Transverse colon (tissue), 4 donors: ENCODE measurements around the gene GALNT2. TPM values are rescaled to one million over a fixed set of nuclear protein-coding genes. Genes with fewer than 3 reads are reported as not detected.

Experiments used
- DNase-seq: peaks from one replicate; pipeline ENCODE4 v3.0.0-alpha.2; 2019
- H3K27ac ChIP-seq, 4 donors: fragments of 200-600 bp; sonication (generic); 2 replicates each; pipeline ENCODE4 v1.5.1; 2016 to 2018; ENCODE audit warnings: inconsistent platforms in 4 of 4
- H3K27me3 ChIP-seq: fragments of 200-600 bp; sonication (generic); 2 replicates; pipeline ENCODE4 v1.5.1; 2017; ENCODE audit warnings: inconsistent platforms
- H3K36me3 ChIP-seq, 4 donors: fragments of 200-600 bp; sonication (generic); 2 replicates each; pipeline ENCODE4 v1.5.1; 2017 to 2019; ENCODE audit warnings: inconsistent platforms in 4 of 4
- H3K4me1 ChIP-seq, 4 donors: fragments of 200-600 bp; sonication (generic); 2 replicates each; pipeline ENCODE4 v1.5.1; 2017 to 2020; ENCODE audit warnings: inconsistent platforms in 4 of 4
- H3K4me3 ChIP-seq, 4 donors: fragments of 200-600 bp; sonication (generic); 1 replicate in 1 of 4; 2 replicates in 3 of 4; pipeline versions ENCODE4 v1.5.1 to v1.6.1; 2017 to 2019; ENCODE audit warnings: inconsistent platforms in 4 of 4
- H3K9me3 ChIP-seq, 2 donors: fragments of 200-600 bp; sonication (generic); 2 replicates each; pipeline ENCODE4 v1.5.1; 2017 to 2019; ENCODE audit warnings: inconsistent platforms in 2 of 2
- CTCF ChIP-seq, 5 experiments: fragments of 200-600 bp in 3 of 5; fragments of 450-650 bp in 2 of 5; sonication (generic) in 3 of 5; IDR thresholded peaks; 1 replicate in 2 of 5; 2 replicates in 3 of 5; pipeline ENCODE4 v1.5.1; 2016 to 2017; ENCODE audit warnings: antibody characterized with exemption in 5 of 5, inconsistent platforms in 3 of 5, mild to moderate bottlenecking in 2 of 5, moderate library complexity in 1 of 5
- EP300 ChIP-seq: sonication (generic); formaldehyde crosslinking; IDR thresholded peaks from one replicate; pipeline ENCODE4 v1.6.1; 2017; ENCODE audit warnings: antibody characterized with exemption, low read depth
- POLR2A ChIP-seq: fragments of 450-650 bp; IDR thresholded peaks from one replicate; pipeline ENCODE4 v1.6.1; 2016; ENCODE audit warnings: antibody characterized with exemption, mild to moderate bottlenecking, moderate library complexity
- POLR2AphosphoS5 ChIP-seq, 3 donors: sonication (generic); formaldehyde crosslinking; IDR thresholded peaks; one replicate each; pipeline ENCODE4 v1.6.1; 2016; ENCODE audit warnings: antibody characterized with exemption in 3 of 3
- whole genome bisulfite sequencing, 2 donors: methylation state at CpG; one replicate each; pipeline ENCODE4 v1.1.5; 2018; ENCODE audit warnings: low coverage in 1 of 2; 5-methylcytosine and 5-hydroxymethylcytosine counted together
- in situ Hi-C, 4 donors: fragments of 200-750 bp; cut with MboI; loops; one replicate each; pipeline versions ENCODE4 v1.15.0 to v1.15.1; 2017; ENCODE audit warnings: low sequenced_read_pairs in 3 of 4, low pct_ligation_motif_present in 1 of 4, low pct_unique_long_range_greater_than_20kb in 1 of 4
- intact Hi-C: fragments of 100-400 bp; cut with DNase I; formaldehyde crosslinking; loops from one replicate; pipeline ENCODE4 v1.15.1; 2023; ENCODE audit warnings: low total_unique reads
- total RNA-seq, 4 donors: library from RNA; depleted of rRNA; stranded (reverse); fragments of >200 nt; gene quantifications; one replicate each; pipeline ENCODE4 v1.1.0, GENCODE V29; 2016

GALNT2 gene
- total RNA-seq, 4 donors from 2014 or later: 16.5 to 48.8 (median 36.8) TPM

- peaks cover 4 to 16% (median 13%) of the 10 kb centered on the region in 4 donors for H3K4me1 ChIP-seq
- H3K36me3 ChIP-seq: no peaks in the 10 kb centered on the region
- H3K27me3 ChIP-seq: no peaks in the 10 kb centered on the region
- intact Hi-C loops: no loop called here
- peak overlapping the region; percentile 0 to 47 (median 12) for H3K27ac ChIP-seq
- in situ Hi-C loops: no loop called here
- TF ChIP-seq POLR2A: no peak
- no peak for TF ChIP-seq EP300
- no peak for TF ChIP-seq POLR2AphosphoS5 (IDR thresholded peaks at IDR 0.05)
- TF ChIP-seq CTCF (IDR thresholded peaks at IDR 0.05): no peak
- H3K4me3 ChIP-seq: peak overlapping the region in 1 of 4 donors; percentile 17
- DNase-seq: peak; percentile 39
- H3K9me3 ChIP-seq: no peaks in the 10 kb centered on the region
- 71 to 72% methylated on average over 11 to 17 of the region's 17 CpGs for WGBS, 2 donors
Observed at GRCh38 chr1:230176871-230177411, 109.9 kb downstream of the GALNT2 start.

GRCh38 chr1:230179249-230179648 lies 112.2 kb downstream of the GALNT2 start:
- H3K36me3 ChIP-seq: no peaks in the 10 kb centered on the region
- H3K27ac ChIP-seq: no peak overlapping the region
- DNase-seq: no peak
- WGBS, 2 donors: 86 to 96% methylated on average over 2 of the region's 2 CpGs
- TF ChIP-seq POLR2AphosphoS5 (IDR thresholded peaks at IDR 0.05) (no peak), POLR2A (no peak), CTCF (IDR thresholded peaks at IDR 0.05) (no peak), EP300 (no peak)
- H3K4me3 ChIP-seq: no peak overlapping the region
- H3K27me3 ChIP-seq: no peaks in the 10 kb centered on the region
- intact Hi-C loops (no loop called here), in situ Hi-C loops (no loop called here)
- no peaks in the 10 kb centered on the region for H3K9me3 ChIP-seq
- H3K4me1 ChIP-seq: peaks cover 4 to 16% (median 13%) of the 10 kb centered on the region in 4 donors

GRCh38 chr1:230185076-230186001 lies 118.3 kb downstream of the GALNT2 start:
- no peak for DNase-seq
- no peaks in the 10 kb centered on the region for H3K9me3 ChIP-seq
- peak overlapping the region in 1 of 4 donors; percentile 22 for H3K4me3 ChIP-seq
- H3K27me3 ChIP-seq: no peaks in the 10 kb centered on the region
- WGBS, 2 donors: 80 to 90% methylated on average over 2 to 10 of the region's 10 CpGs
- in situ Hi-C loops: no loop called here
- H3K4me1 ChIP-seq: peaks cover 16 to 31% (median 17%) of the 10 kb centered on the region in 4 donors
- no peak for TF ChIP-seq EP300
- no peaks in the 10 kb centered on the region for H3K36me3 ChIP-seq
- H3K27ac ChIP-seq: peak overlapping the region; percentile 65 to 80 (median 76)
- intact Hi-C loops: no loop called here

- peak overlapping the region in 1 of 4 donors; percentile 22 for H3K4me3 ChIP-seq
- H3K27ac ChIP-seq: peak overlapping the region; percentile 65 to 80 (median 76)
- TF ChIP-seq POLR2AphosphoS5 (IDR thresholded peaks at IDR 0.05) (peak; percentile 26 to 75 (median 65)), CTCF (IDR thresholded peaks at IDR 0.05) (no peak), POLR2A (peak; percentile 65)
- no peaks in the 10 kb centered on the region for H3K36me3 ChIP-seq
- 38 to 50% methylated on average over 4 to 9 of the region's 9 CpGs for WGBS, 2 donors
- peak; percentile 74 for DNase-seq
- no peaks in the 10 kb centered on the region for H3K27me3 ChIP-seq
- peaks cover 16 to 38% (median 20%) of the 10 kb centered on the region in 4 donors for H3K4me1 ChIP-seq
- intact Hi-C loops: no loop called here
- no peaks in the 10 kb centered on the region for H3K9me3 ChIP-seq
- in situ Hi-C loops: no loop called here
Observed at GRCh38 chr1:230186003-230186863, 119.2 kb downstream of the GALNT2 start.
